Adrenal gland (tissue), 12 donors: Measurements from ENCODE around the gene BMERB1. TPM values are rescaled to one million over a fixed set of nuclear protein-coding genes. Genes with fewer than 3 reads are reported as not detected.

Source experiments
- DNase-seq, 7 donors: peaks; one replicate each; pipeline ENCODE4 v3.0.0-alpha.2; 2019 to 2020
- H3K27ac ChIP-seq, 5 donors: fragments of 200-600 bp; sonication (generic) in 4 of 5; 1 replicate in 3 of 5; 2 replicates in 2 of 5; pipeline versions ENCODE4 v1.5.1 to v1.8.0; 2016 to 2020; ENCODE audit warnings: mild to moderate bottlenecking in 1 of 5
- H3K27me3 ChIP-seq: fragments of 200-600 bp; 2 replicates; pipeline ENCODE4 v1.8.0; 2021
- H3K36me3 ChIP-seq, 2 donors: fragments of 200-600 bp; replicated peaks in 1 of 2; 1 replicate in 1 of 2; 2 replicates in 1 of 2; pipeline versions ENCODE4 v1.5.1 to v1.8.0; 2018 to 2022
- H3K4me1 ChIP-seq, 2 donors: fragments of 200-600 bp; replicated peaks in 1 of 2; 1 replicate in 1 of 2; 2 replicates in 1 of 2; pipeline versions ENCODE4 v1.5.1 to v1.8.0; 2018 to 2021
- H3K4me3 ChIP-seq, 4 donors: fragments of 200-600 bp; sonication (generic) in 3 of 4; one replicate each; pipeline ENCODE4 v1.5.1; 2016 to 2018
- H3K9me3 ChIP-seq, 3 donors: fragments of 200-600 bp; sonication (generic) in 1 of 3; replicated peaks in 1 of 3; 1 replicate in 2 of 3; 2 replicates in 1 of 3; pipeline versions ENCODE4 v1.5.1 to v1.8.0; 2016 to 2021
- POLR2A ChIP-seq, 2 donors: fragments of 450-650 bp; IDR thresholded peaks; one replicate each; pipeline ENCODE4 v1.6.1; 2017; ENCODE audit warnings: antibody characterized with exemption in 2 of 2, mild to moderate bottlenecking in 2 of 2, moderate library complexity in 1 of 2
- WGBS, 4 donors: extraction: QIAGEN DNeasy Blood & Tissue Kit in 2 of 4; methylation state at CpG; one replicate each; pipeline versions ENCODE4 v1.1.5 to v1.1.7; 2013 to 2017; 5-methylcytosine and 5-hydroxymethylcytosine counted together
- intact Hi-C, 2 donors: fragments of 100-400 bp; cut with DNase I; formaldehyde crosslinking; loops; one replicate each; pipeline versions ENCODE4 v1.14.1 to v1.15.0; 2022 to 2023
- polyA plus RNA-seq, 3 donors: library from polyadenylated mRNA; stranded (reverse); fragments of 200-250 nt in 2 of 3; fragments of 350-450 nt in 1 of 3; fragmentation: Illumina TruSeq in 1 of 3; extraction: RNeasy Lipid Tissue Mini Kit (QIAGEN cat#74804) in 1 of 3; gene quantifications; one replicate each; pipeline ENCODE4 v1.2.3, GENCODE V29; 2013 to 2014
- total RNA-seq, 9 donors: library from RNA; depleted of rRNA in 4 of 9; stranded (reverse); fragments of >200 nt in 4 of 9; fragments of 120-200 nt in 1 of 9; fragmentation: NEBNext Ultra II Directional in 1 of 9; extraction: Animal tissue kit (Norgen Biotek cat#: 25700) in 1 of 9; gene quantifications; one replicate each; pipeline versions ENCODE4 v1.1.0 to v1.2.4, GENCODE V29; 2013 to 2023
- TF ChIP-seq, protein P1 (sequence below), 6 experiments: fragments of 450-650 bp in 4 of 6; fragments of 200-600 bp in 2 of 6; sonication (generic) in 1 of 6; IDR thresholded peaks; 1 replicate in 5 of 6; 2 replicates in 1 of 6; pipeline versions ENCODE4 v1.5.1 to v1.8.0; 2016 to 2021; ENCODE audit warnings: antibody characterized with exemption in 6 of 6, mild to moderate bottlenecking in 2 of 6, moderate library complexity in 1 of 6
- donor health status: healthy with polysubstance abuse.
- donor health status: Bipolar disorder and iron deficiency.
- donor health status: DM: yes; HTN: yes; CAD: no.
- donor health status: DM: no; HTN: no; CAD: no.
- donor health status: DM: no; HTN: no; CAD: no.
- donor health status: DM: yes; HTN: yes; CAD: no.

The BMERB1 gene
- total and polyA plus RNA-seq, 12 donors = 9.8 to 56.0 (median 18.7) TPM

DNA sequence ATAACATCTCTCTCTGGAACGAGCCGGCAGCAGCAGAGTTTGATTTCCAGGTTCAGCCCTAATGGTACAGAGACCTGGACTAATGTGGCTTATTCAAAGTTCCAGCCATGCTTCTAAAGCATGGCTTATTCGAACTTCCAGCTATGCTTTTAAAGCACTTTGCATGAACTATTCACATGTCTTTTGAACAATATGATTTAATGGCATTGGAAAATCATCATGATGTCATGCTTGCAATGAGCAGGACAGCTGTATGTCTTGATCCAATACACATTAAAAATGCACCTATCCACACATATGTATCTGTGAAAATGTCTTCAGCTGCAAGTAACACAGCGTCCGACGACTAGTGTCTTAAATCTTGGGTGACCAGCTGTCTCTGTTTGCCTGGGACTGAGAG lies 122.9 kb downstream of the BMERB1 start:
- DNase-seq = no peak
- intact Hi-C loops = loop anchor here in 1 of 2 donors (10.0 kb wide), 1 partner anchor 122 kb away; the partner anchor contains the start of gene BMERB1
- Histone ChIP-seq H3K36me3 (no peaks in the 10 kb centered on the region), H3K4me3 (no peak overlapping the region), H3K27me3 (no peaks in the 10 kb centered on the region), H3K4me1 (no peaks in the 10 kb centered on the region), H3K27ac (no peak overlapping the region), H3K9me3 (no peaks in the 10 kb centered on the region)
- TF ChIP-seq POLR2A (IDR thresholded peaks at IDR 0.05) = no peak
- TF ChIP-seq, protein P1, sequence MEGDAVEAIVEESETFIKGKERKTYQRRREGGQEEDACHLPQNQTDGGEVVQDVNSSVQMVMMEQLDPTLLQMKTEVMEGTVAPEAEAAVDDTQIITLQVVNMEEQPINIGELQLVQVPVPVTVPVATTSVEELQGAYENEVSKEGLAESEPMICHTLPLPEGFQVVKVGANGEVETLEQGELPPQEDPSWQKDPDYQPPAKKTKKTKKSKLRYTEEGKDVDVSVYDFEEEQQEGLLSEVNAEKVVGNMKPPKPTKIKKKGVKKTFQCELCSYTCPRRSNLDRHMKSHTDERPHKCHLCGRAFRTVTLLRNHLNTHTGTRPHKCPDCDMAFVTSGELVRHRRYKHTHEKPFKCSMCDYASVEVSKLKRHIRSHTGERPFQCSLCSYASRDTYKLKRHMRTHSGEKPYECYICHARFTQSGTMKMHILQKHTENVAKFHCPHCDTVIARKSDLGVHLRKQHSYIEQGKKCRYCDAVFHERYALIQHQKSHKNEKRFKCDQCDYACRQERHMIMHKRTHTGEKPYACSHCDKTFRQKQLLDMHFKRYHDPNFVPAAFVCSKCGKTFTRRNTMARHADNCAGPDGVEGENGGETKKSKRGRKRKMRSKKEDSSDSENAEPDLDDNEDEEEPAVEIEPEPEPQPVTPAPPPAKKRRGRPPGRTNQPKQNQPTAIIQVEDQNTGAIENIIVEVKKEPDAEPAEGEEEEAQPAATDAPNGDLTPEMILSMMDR (IDR thresholded peaks at IDR 0.05) = no peak
- WGBS, 4 donors = 74 to 79% (median 76%) methylated on average over 6 of the region's 6 CpGs

DNA sequence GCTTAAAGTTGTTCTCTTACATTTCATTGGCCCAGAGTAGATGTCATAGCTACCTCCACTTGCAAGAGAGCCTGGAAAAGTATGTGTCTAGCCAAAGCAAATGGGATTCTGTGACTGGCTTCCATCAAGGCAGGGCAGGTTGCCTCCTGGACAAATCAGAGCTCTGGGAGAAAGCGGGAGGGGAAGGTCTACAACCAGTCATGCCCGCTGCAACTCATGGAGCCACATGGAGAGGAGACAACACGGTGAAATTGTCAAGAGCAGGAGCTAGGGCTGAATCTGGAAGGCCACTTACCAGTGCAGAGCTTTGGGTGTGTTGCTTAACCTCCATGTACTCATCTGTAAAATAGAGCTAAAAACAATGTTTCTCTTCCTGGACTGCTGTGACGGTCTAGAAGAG lies 124.8 kb downstream of the BMERB1 start:
- Histone ChIP-seq H3K4me3 (no peak overlapping the region), H3K9me3 (no peaks in the 10 kb centered on the region), H3K4me1 (no peaks in the 10 kb centered on the region), H3K27me3 (no peaks in the 10 kb centered on the region), H3K27ac (no peak overlapping the region), H3K36me3 (no peaks in the 10 kb centered on the region)
- no peak for TF ChIP-seq POLR2A (IDR thresholded peaks at IDR 0.05)
- TF ChIP-seq, protein P1 (IDR thresholded peaks at IDR 0.05) = no peak
- DNase-seq = no peak
- intact Hi-C loops = loop anchor here in 1 of 2 donors (10.0 kb wide), 1 partner anchor 124 kb away; the partner anchor contains the start of gene BMERB1
- WGBS, 4 donors = 89 to 98% (median 95%) methylated on average over 4 of the region's 4 CpGs

DNA sequence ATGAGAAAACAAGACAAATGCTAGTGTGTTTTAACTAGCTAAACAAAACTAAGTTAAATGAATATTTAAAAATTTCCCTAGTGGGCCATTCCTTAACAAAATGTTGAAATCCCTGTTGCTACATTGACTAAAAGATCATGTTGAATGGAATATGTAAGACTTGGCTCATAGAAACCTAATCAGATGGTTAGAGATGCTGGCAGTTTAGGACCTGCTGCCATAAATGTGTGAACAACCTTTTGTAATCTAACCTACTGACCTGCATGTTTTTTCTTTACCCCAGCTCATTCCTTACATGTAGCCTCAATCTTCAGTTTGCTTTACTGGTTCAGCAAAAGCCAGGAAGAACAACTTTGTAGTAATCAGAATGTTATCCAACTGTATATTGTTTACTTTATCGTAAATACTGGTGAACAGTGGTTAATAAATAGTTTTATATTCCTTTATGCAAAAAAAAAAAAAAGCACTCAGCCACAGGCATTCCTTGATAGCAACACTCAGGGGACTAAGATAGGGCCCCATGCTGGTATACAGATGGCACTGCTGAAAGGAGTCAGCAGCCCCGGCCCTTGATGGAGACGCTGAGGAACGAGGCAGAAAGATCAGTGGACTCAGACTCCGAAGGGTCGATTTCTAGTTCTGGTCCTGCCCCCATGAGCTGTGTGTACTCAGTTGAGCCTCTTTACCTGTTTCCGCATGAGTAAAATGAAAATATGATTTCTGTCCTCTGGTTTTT lies 130.4 kb downstream of the BMERB1 start:
- H3K4me3 ChIP-seq = no peak overlapping the region
- TF ChIP-seq POLR2A (IDR thresholded peaks at IDR 0.05) = no peak
- TF ChIP-seq, protein P1 (IDR thresholded peaks at IDR 0.05) = no peak
- WGBS, 4 donors = 86 to 90% (median 89%) methylated on average over 7 of the region's 7 CpGs
- H3K36me3 ChIP-seq = no peaks in the 10 kb centered on the region
- H3K27me3 ChIP-seq = no peaks in the 10 kb centered on the region
- no peak overlapping the region for H3K27ac ChIP-seq
- no peak for DNase-seq
- intact Hi-C loops = no loop called here
- no peaks in the 10 kb centered on the region for H3K9me3 ChIP-seq
- H3K4me1 ChIP-seq = no peaks in the 10 kb centered on the region

DNA sequence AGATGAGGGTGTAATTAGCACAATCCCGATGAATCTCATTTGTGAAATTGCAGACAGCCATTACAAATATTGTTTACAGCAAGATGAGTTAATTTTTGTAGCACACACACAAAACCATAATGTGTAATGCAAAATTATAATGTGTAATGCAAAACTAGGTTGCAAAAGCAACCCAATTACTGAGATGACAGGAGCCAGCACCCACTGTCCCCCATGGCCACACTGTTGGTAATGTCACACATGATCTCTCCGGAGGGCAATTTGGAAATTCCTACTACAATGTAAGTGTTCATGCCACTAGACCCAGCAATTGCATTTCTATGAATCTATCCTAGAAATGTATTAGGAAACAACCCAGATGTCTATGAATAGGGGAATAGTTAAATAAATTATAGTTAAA lies 131.7 kb downstream of the BMERB1 start:
- H3K27ac ChIP-seq = no peak overlapping the region
- intact Hi-C loops = no loop called here
- H3K27me3 ChIP-seq = no peaks in the 10 kb centered on the region
- no peaks in the 10 kb centered on the region for H3K9me3 ChIP-seq
- H3K4me3 ChIP-seq = no peak overlapping the region
- H3K36me3 ChIP-seq = no peaks in the 10 kb centered on the region
- TF ChIP-seq, protein P1 (IDR thresholded peaks at IDR 0.05) = no peak
- no peak for TF ChIP-seq POLR2A (IDR thresholded peaks at IDR 0.05)
- WGBS, 4 donors = 88 to 95% (median 93%) methylated on average over 2 of the region's 2 CpGs
- no peak for DNase-seq
- H3K4me1 ChIP-seq = no peaks in the 10 kb centered on the region
